Fibroblast of skin of back (primary cell): Measurements from ENCODE around the gene CHRNG. TPM values are rescaled to one million over a fixed set of nuclear protein-coding genes. Genes with fewer than 3 reads are reported as not detected.

Experiments used
- DNase-seq: peaks from one replicate; pipeline ENCODE4 v3.0.0-alpha.2; 2013
- polyA plus RNA-seq, 2 experiments: library from polyadenylated mRNA; unstranded; fragments of 120-200 nt; gene quantifications; one replicate each; pipeline ENCODE4 v1.2.1, GENCODE V29; 2013; ENCODE audit not compliant: insufficient read length in 2 of 2

CHRNG gene
- polyA plus RNA-seq (2013, experiment 1 of 2; ENCODE audit: insufficient read length): 0.24 TPM
- 0.22 TPM for polyA plus RNA-seq (2013, experiment 2 of 2; ENCODE audit: insufficient read length)

- DNase-seq: no peak
Measured at GRCh38 chr2:232539298-232540231, at the start of gene CHRNG. Gene CHRNG (plus strand): TSS chr2:232539692. CDS start chr2:232539748, 56 bp downstream.

- DNase-seq: no peak
Measured at GRCh38 chr2:232490221-232491138, 49.0 kb upstream of the CHRNG start.

GRCh38 chr2:232491139-232491780, 48.2 kb upstream of the CHRNG start:
- DNase-seq: no peak

- DNase-seq: no peak
Measured at GRCh38 chr2:232492236-232492848, 47.1 kb upstream of the CHRNG start.

GRCh38 chr2:232492963-232493700, 46.4 kb upstream of the CHRNG start:
- DNase-seq: no peak

GRCh38 chr2:232493701-232494474, 45.6 kb upstream of the CHRNG start:
- DNase-seq: no peak

- no peak for DNase-seq
Measured at GRCh38 chr2:232494542-232494941, 45.0 kb upstream of the CHRNG start.

- DNase-seq: no peak
Measured at GRCh38 chr2:232495292-232495691, 44.2 kb upstream of the CHRNG start.

- DNase-seq: no peak
Measured at GRCh38 chr2:232496501-232497270, 42.8 kb upstream of the CHRNG start.

GRCh38 chr2:232497348-232497747, 42.1 kb upstream of the CHRNG start:
- DNase-seq: no peak

- no peak for DNase-seq
Measured at GRCh38 chr2:232498452-232498851, 41.0 kb upstream of the CHRNG start.

- DNase-seq: no peak
Measured at GRCh38 chr2:232501331-232501771, 38.1 kb upstream of the CHRNG start.

GRCh38 chr2:232501794-232502390, 37.6 kb upstream of the CHRNG start:
- DNase-seq: no peak

GRCh38 chr2:232502511-232502910, 37.0 kb upstream of the CHRNG start:
- DNase-seq: no peak

GRCh38 chr2:232502911-232503808, 36.3 kb upstream of the CHRNG start:
- DNase-seq: no peak

GRCh38 chr2:232503809-232504323, 35.6 kb upstream of the CHRNG start:
- DNase-seq: no peak

- no peak for DNase-seq
Measured at GRCh38 chr2:232504438-232504837, 35.1 kb upstream of the CHRNG start.

GRCh38 chr2:232505856-232506255, 33.6 kb upstream of the CHRNG start:
- no peak for DNase-seq
